Inflammatory macrophage (primary cell): ENCODE results near the gene HECTD1.
"Not testable (repeated sequence)": the region's sequence is repeated elsewhere in the genome, so short reads cannot be mapped to it uniquely, and the experiment has no call there.

Experiments
- DNase-seq, 2 donors: peaks; one replicate each; pipeline ENCODE4 v3.0.0-alpha.2; 2020 to 2022

The HECTD1 gene

GRCh38 chr14:31090883-31091764, 116.5 kb downstream of the HECTD1 start:
- DNase-seq, result peak; percentile 96 to 99

GRCh38 chr14:31086466-31086865, 121.1 kb downstream of the HECTD1 start:
- not testable (repeated sequence) for DNase-seq

- no peak for DNase-seq
These were observed 122.6 kb downstream of the HECTD1 start for GRCh38 chr14:31085027-31085426.

- DNase-seq, result no peak
These were observed 123.2 kb downstream of the HECTD1 start for GRCh38 chr14:31084385-31084784.

GRCh38 chr14:31083781-31084180, 123.8 kb downstream of the HECTD1 start:
- DNase-seq, result no peak

GRCh38 chr14:31080484-31080883, 127.1 kb downstream of the HECTD1 start:
- no peak for DNase-seq

- no peak for DNase-seq
These were observed 127.5 kb downstream of the HECTD1 start for GRCh38 chr14:31080056-31080455.

- no peak for DNase-seq
These were observed 128.8 kb downstream of the HECTD1 start for GRCh38 chr14:31078766-31079165.

GRCh38 chr14:31075144-31075543, 132.4 kb downstream of the HECTD1 start:
- DNase-seq, result no peak

GRCh38 chr14:31071151-31071550, 136.4 kb downstream of the HECTD1 start:
- DNase-seq, result no peak

- no peak for DNase-seq
These were observed 137.2 kb downstream of the HECTD1 start for GRCh38 chr14:31070431-31070830.

GRCh38 chr14:31069343-31069742, 138.2 kb downstream of the HECTD1 start:
- no peak for DNase-seq

GRCh38 chr14:31068235-31068634, 139.4 kb downstream of the HECTD1 start:
- DNase-seq, result peak; percentile 75 to 93

GRCh38 chr14:31062908-31063307, 144.7 kb downstream of the HECTD1 start:
- DNase-seq, result not testable (repeated sequence)

- DNase-seq, result no peak
These were observed 147.2 kb downstream of the HECTD1 start for GRCh38 chr14:31060253-31060875.

GRCh38 chr14:31059152-31059924, 148.3 kb downstream of the HECTD1 start:
- peak; percentile 87 to 89 for DNase-seq

- DNase-seq, result no peak
These were observed 149.8 kb downstream of the HECTD1 start for GRCh38 chr14:31057701-31058364.

GRCh38 chr14:31057035-31057434, 150.6 kb downstream of the HECTD1 start:
- DNase-seq, result no peak

- DNase-seq, result not testable (repeated sequence)
These were observed 154.5 kb downstream of the HECTD1 start for GRCh38 chr14:31052905-31053586.

- peak; percentile 56 to 70 for DNase-seq
These were observed 156.1 kb downstream of the HECTD1 start for GRCh38 chr14:31051511-31051910.

- DNase-seq, result no peak
These were observed 156.6 kb downstream of the HECTD1 start for GRCh38 chr14:31051023-31051422.
